Esophagus (tissue), 2 donors: ENCODE results near the gene INPP5F. TPM values are rescaled to one million over a fixed set of nuclear protein-coding genes. Genes with fewer than 3 reads are reported as not detected.

Experiments used
- H3K27ac ChIP-seq, 2 donors: one replicate each; pipeline ENCODE4 v1.5.1; 2013; ENCODE audit warnings: low read depth in 2 of 2, mild to moderate bottlenecking in 2 of 2, inconsistent platforms in 1 of 2, low read length in 1 of 2, moderate library complexity in 1 of 2
- H3K27me3 ChIP-seq, 2 donors: one replicate each; pipeline ENCODE4 v1.6.1; 2013; ENCODE audit warnings: low read length in 2 of 2, control low read depth in 1 of 2, mild to moderate bottlenecking in 1 of 2; ENCODE audit not compliant: insufficient read depth in 2 of 2, control insufficient read depth in 1 of 2
- H3K36me3 ChIP-seq, 2 donors: one replicate each; pipeline ENCODE4 v1.6.1; 2013; ENCODE audit warnings: low read length in 1 of 2; ENCODE audit not compliant: control insufficient read depth in 2 of 2, insufficient read depth in 2 of 2
- H3K4me1 ChIP-seq, 2 donors: one replicate each; pipeline ENCODE4 v1.6.1; 2013; ENCODE audit warnings: low read length in 1 of 2; ENCODE audit not compliant: control insufficient read depth in 2 of 2, insufficient read depth in 2 of 2
- H3K4me3 ChIP-seq, 2 donors: one replicate each; pipeline ENCODE4 v1.5.1; 2013; ENCODE audit warnings: low read length in 2 of 2, mild to moderate bottlenecking in 2 of 2, low read depth in 1 of 2, moderate library complexity in 1 of 2
- H3K9me3 ChIP-seq, 2 donors: one replicate each; pipeline ENCODE4 v1.6.1; 2013; ENCODE audit warnings: mild to moderate bottlenecking in 2 of 2, low read depth in 1 of 2, low read length in 1 of 2, moderate library complexity in 1 of 2; ENCODE audit not compliant: control insufficient read depth in 2 of 2, insufficient read depth in 1 of 2
- WGBS, 2 donors: extraction: QIAGEN DNeasy Blood & Tissue Kit; methylation state at CpG; one replicate each; pipeline ENCODE4 v1.1.7; 2013; 5-methylcytosine and 5-hydroxymethylcytosine counted together
- polyA plus RNA-seq, 2 donors: library from polyadenylated mRNA; stranded (reverse); fragments of 200-250 nt; gene quantifications; one replicate each; pipeline ENCODE4 v1.2.3, GENCODE V29; 2013
- donor health status: healthy with polysubstance abuse.
- donor health status: Bipolar disorder and iron deficiency.

INPP5F gene
- polyA plus RNA-seq, 2 donors: 5.1 to 5.8 TPM

DNA sequence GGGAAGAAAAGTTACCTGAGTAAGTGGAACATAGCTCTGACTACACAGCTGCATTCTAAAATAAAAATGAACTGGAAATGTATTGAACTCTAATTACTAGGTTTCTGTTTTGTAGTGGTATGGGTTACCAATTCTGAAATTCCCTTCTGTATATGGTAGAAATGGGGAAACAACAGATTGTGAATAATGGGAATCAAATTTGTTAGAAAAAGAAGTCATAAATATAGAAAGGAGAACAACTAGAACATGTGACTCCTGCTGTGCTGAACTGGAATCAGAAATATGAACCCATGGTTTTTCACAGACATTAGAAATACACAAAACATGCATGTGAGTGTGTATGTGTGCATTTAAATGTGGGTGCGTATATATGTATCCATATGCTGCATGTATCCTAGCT, 119.8 kb downstream of the INPP5F start:
- WGBS, 2 donors: 96 to 100% methylated on average over 1 of the region's 1 CpG
- H3K9me3 ChIP-seq: no peaks in the 10 kb centered on the region
- no peaks in the 10 kb centered on the region for H3K27me3 ChIP-seq
- H3K36me3 ChIP-seq: peaks cover 32 to 33% of the 10 kb centered on the region in 2 donors
- no peaks in the 10 kb centered on the region for H3K4me1 ChIP-seq
- no peak overlapping the region for H3K4me3 ChIP-seq
- H3K27ac ChIP-seq: no peak overlapping the region

DNA sequence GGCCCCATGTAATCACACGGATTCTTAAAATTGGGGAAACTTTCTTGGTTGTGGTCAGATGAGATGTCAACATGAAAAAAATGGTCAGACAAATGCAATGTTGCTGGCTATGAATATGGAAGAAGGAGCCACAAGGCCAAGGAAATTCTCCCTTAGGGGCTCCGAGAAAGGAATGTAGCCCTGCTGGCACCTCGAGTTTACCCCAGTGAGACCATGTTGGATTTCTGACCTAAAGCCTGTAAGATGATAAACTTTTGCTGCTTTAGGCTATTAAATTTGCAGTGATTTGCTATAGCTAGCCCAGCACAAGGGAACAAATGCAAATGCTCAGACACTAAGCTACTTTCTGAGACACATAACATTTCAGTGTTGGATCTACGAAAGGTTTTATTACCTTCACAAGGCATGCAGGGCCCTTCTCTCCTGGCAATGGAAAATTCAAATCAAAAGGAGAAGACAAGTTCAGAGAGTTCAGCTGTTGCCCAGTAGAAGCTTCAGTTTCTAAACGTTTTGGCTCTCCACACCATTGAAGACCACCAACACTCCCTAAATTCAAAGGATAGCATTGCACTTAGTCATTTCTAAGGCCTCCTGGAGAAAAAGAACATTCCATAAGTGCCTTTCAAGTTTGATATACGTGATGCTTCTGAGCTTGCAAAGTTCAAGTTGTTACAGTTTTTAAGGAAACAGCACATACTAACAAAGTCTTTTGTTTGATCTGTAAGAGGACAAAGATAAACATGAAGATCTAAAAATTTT, 123.4 kb downstream of the INPP5F start:
- H3K27me3 ChIP-seq: no peaks in the 10 kb centered on the region
- H3K27ac ChIP-seq: no peak overlapping the region
- H3K4me3 ChIP-seq: no peak overlapping the region
- H3K9me3 ChIP-seq: no peaks in the 10 kb centered on the region
- H3K4me1 ChIP-seq: no peaks in the 10 kb centered on the region
- WGBS, 2 donors: 75 to 81% methylated on average over 6 of the region's 6 CpGs
- peaks cover 17 to 19% of the 10 kb centered on the region in 2 donors for H3K36me3 ChIP-seq

DNA sequence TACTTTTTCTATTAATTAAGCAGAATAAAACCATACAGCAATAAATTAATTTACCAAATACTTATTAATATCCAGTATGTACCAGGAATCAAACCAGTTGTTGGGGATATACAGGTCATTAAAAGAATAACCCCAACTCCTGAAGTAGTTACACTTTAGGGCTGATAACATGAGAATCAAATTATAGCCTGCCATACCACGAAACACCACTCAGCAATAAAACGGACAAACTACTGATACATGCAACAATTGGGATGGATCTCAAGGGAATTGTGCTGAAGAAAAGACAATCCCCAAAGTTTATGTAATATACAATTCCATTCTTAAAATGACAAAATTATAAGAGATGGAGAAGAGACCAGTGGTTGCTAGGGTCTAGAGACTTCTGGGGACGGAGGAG, 124.1 kb downstream of the INPP5F start:
- H3K27me3 ChIP-seq: no peaks in the 10 kb centered on the region
- WGBS, 2 donors: 91 to 96% methylated on average over 3 of the region's 3 CpGs
- no peak overlapping the region for H3K27ac ChIP-seq
- H3K36me3 ChIP-seq: peaks cover 11 to 12% of the 10 kb centered on the region in 2 donors
- no peaks in the 10 kb centered on the region for H3K9me3 ChIP-seq
- H3K4me3 ChIP-seq: no peak overlapping the region
- H3K4me1 ChIP-seq: no peaks in the 10 kb centered on the region

DNA sequence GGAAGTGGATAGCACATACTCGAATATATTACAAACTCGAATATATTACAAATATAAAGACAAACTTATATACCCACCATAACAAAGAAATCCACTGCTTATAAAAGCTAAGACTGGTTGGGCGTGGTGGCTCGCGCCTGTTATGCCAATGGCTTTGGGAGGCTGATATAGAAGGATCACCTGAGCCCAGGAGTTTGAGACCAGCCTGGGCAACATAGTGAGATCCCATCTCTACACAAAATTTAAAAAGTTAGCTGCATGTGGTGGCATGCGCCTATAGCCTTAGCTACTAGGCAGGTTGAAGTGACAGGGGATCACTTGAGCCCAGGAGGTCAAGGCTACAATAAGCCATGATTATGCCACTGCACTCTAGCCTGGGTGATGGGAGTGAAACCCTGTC, 126.4 kb downstream of the INPP5F start:
- Histone ChIP-seq H3K4me3 (no peak overlapping the region), H3K27ac (no peak overlapping the region), H3K27me3 (no peaks in the 10 kb centered on the region), H3K9me3 (no peaks in the 10 kb centered on the region), H3K4me1 (no peaks in the 10 kb centered on the region), H3K36me3 (peaks cover 7 to 14% of the 10 kb centered on the region in 2 donors)
- WGBS, 2 donors: 95% methylated on average over 6 of the region's 6 CpGs

DNA sequence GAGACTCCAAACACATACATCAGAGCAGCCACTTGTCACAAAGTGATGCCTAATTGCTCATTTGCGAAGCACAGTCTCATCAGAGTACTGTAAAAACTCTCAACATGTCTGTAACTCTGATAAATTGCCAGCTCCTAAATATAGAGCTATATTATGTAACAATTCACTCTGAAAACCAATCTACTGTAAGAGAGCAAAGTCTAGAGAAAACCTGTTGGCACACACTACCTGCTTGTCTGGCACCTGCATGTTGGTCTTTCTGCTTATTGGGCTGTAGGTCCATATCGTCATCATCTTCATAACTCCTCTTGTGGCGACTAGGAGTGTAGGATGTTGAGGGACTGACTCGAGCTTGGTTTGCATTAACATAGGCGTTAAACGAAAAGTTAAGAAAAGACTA, 127.0 kb downstream of the INPP5F start:
- no peak overlapping the region for H3K27ac ChIP-seq
- no peaks in the 10 kb centered on the region for H3K9me3 ChIP-seq
- no peaks in the 10 kb centered on the region for H3K4me1 ChIP-seq
- no peak overlapping the region for H3K4me3 ChIP-seq
- WGBS, 2 donors: 81 to 95% methylated on average over 6 of the region's 6 CpGs
- peaks cover 7 to 14% of the 10 kb centered on the region in 2 donors for H3K36me3 ChIP-seq
- H3K27me3 ChIP-seq: no peaks in the 10 kb centered on the region

DNA sequence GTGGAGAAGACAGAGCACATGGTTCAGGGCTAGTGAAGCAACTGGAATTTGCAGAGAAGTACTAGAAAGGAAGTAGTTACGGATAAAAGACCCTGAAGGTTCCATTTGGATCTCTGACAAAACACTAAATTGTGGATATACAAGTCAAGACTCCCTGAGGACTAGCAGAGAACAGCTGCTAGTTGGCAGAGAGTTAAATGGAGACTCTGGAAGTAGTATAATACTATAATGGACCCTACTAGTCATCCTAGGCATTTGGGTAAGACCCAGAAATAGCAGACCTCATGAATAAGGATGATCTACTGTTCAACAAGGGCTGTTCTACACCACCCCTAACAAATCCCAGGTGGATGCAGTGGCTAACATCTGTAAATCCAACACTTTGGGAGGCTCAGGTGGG, 127.7 kb downstream of the INPP5F start:
- 80% methylated on average over 1 of the region's 1 CpG for WGBS, 2 donors
- Histone ChIP-seq H3K36me3 (peaks cover 7 to 12% of the 10 kb centered on the region in 2 donors), H3K27me3 (no peaks in the 10 kb centered on the region), H3K9me3 (no peaks in the 10 kb centered on the region), H3K4me1 (no peaks in the 10 kb centered on the region), H3K4me3 (no peak overlapping the region), H3K27ac (no peak overlapping the region)

DNA sequence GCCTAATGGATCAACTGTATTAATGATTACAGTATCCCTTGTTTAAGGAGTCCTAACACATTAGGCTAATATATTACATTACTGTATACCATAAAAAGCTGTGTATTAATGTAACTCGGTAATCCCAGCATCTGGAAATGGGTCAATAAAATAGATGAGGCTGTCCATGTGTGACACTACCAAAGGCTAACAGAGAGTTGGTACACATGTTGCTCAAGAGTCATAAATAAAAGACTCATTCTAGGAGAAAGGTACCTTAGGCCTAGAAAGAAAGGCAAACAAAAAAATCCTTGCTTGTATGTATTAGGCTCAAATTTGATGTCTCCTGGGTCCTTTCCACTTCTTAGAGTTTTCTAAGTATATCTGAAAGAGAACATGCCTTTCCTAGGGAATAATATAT, 132.2 kb downstream of the INPP5F start:
- WGBS, 2 donors: 50 to 57% methylated on average over 1 of the region's 1 CpG

DNA sequence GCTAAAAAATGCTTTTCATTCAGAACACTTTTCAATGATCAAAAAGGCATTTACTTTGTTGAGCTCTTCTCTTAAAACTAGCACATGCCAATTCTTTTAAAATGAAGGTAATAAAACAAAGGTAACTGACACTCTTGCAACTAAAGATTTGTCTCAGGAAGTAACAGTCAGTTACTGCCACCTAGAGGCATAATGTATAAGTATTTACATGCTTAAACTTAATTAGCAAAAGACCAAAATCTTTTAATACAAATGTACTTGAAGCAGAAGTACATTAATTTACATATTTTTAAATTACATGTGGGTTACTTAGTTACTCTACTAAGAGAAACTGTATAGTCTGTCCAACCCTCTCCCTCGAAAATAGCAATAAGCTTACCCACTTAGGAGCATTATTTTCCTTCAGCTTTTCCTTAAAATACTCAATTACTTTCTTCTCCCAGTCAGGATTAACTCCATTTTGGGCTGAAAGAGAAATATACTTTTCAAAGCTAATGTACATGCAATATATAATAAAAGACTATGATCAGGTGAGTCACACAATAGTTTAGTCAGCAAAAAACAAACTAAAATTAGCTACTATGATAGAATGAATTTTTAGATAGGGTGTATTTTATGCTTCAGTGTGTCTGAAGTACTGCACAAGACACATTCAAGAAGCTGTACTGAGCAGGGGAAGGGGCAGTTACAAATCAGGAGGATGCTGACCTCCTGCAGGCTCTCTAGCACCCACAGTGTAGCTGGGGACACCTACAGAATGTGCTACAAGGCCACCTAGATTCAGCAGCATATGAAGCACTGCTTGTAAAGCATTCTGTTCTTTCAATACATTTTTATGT, 133.8 kb downstream of the INPP5F start:
- WGBS, 2 donors: 60 to 69% methylated on average over 1 of the region's 1 CpG
- Histone ChIP-seq H3K4me1 (no peaks in the 10 kb centered on the region), H3K4me3 (no peak overlapping the region), H3K36me3 (peaks cover 0 to 2% of the 10 kb centered on the region in 2 donors), H3K27ac (no peak overlapping the region), H3K9me3 (no peaks in the 10 kb centered on the region), H3K27me3 (no peaks in the 10 kb centered on the region)

More for the DNA sequence above, 132.2 kb downstream of the INPP5F start:
- no peaks in the 10 kb centered on the region for H3K27me3 ChIP-seq
- H3K9me3 ChIP-seq: no peaks in the 10 kb centered on the region
- peaks cover 2% of the 10 kb centered on the region in 2 donors for H3K36me3 ChIP-seq
- H3K4me3 ChIP-seq: no peak overlapping the region
- H3K4me1 ChIP-seq: no peaks in the 10 kb centered on the region
- no peak overlapping the region for H3K27ac ChIP-seq

DNA sequence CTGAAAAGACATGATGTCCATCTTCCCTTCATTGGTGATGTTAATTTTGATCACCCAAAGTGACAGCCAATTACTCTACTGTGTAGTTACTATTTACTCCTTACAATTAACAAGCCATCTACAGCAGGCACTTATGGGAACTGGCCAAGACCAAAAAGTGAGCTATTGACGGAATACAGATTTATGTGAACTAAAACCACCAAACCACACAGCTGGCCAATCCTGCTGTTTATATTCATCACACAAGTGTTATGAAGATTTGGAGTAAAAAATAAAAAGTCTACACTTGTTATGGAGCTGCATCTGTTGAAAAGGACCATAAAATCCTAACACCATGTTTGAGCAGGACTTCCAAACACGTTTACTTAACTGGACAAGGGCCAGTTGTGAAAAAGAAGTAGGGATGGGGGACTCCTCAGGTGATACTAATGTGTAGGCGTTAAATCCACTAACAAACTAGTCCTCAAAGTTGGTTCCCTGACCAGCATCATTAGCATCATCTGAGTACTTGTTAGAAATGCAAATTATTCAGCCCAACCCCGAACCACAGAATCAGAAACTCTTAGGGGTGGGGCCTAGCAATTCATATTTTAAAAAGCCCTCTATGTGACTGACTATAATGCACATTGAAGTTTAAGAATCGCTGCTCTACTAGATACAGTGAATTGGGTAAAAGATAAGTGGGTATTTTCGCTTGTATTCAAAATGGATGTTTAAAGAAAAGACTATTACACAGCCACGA, 135.2 kb downstream of the INPP5F start:
- H3K9me3 ChIP-seq: no peaks in the 10 kb centered on the region
- no peaks in the 10 kb centered on the region for H3K4me1 ChIP-seq
- H3K27me3 ChIP-seq: no peaks in the 10 kb centered on the region
- WGBS, 2 donors: 70 to 72% methylated on average over 7 of the region's 7 CpGs
- H3K4me3 ChIP-seq: no peak overlapping the region
- no peak overlapping the region for H3K27ac ChIP-seq
- peaks cover 0 to 2% of the 10 kb centered on the region in 2 donors for H3K36me3 ChIP-seq
